Stimulated activated CD4-positive, alpha-beta T cell treated with anti-CD3 and anti-CD28 coated beads, Interleukin-15, amount 100 ng/mL, for 24 hours (primary cell): ENCODE measurements around the gene NIPAL3.

Experiments used
- DNase-seq: peaks from one replicate; pipeline ENCODE4 v3.0.0-alpha.2; 2020

Gene NIPAL3

DNA sequence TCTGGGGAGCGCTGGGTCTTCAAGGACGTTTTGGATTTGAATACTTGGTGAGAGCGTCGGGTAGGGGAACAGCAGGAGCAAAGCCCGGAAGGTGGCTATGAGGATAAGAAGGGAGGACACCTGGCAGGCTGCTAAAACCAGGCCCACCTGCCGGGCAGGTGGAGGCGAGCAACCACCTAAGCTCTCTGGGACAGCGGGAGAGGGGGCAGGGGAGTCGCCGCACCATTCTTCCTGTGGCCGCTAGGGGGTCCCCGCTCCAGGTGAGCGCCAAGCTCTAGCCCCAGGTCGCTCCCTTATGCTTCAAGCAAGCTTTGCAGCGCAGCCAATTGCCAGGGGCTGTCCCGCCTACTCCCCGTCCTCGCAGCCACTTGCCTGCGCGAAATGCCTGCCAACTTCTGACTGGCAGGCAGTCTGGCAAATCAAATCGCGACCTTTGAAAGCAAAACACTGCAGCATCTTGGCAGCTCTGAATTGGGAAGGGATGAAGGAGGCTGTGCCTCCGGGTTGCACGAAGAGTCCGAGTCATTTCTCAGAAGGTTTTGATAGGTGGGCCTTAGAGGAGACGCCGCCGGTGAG, at the start of gene NIPAL3:
Gene NIPAL3 (plus strand): TSS at position 469 of the 576 bp plus-strand sequence. CDS start 3,746 bp downstream, outside the sequence.
- DNase-seq = peak; percentile 99

DNA sequence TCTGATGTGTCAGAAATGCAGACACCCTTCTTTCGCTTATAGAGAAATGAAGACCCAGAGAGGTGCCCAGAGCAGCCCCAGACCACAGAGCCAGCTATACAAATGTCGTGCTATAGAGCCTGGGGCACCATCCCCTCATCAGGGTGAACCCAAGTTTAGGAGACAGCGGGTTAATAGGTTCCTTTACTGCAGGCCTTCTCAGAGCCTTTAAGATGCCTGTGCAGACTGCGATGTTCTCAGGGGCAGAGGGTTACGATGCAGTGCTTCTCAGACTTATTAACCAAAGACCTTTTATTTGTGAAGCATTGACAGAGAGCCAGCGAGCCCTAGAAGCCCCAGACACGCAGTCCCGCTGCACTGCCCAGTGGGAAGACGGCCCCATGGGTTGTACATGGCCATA, 48.9 kb upstream of the NIPAL3 start:
- no peak for DNase-seq

DNA sequence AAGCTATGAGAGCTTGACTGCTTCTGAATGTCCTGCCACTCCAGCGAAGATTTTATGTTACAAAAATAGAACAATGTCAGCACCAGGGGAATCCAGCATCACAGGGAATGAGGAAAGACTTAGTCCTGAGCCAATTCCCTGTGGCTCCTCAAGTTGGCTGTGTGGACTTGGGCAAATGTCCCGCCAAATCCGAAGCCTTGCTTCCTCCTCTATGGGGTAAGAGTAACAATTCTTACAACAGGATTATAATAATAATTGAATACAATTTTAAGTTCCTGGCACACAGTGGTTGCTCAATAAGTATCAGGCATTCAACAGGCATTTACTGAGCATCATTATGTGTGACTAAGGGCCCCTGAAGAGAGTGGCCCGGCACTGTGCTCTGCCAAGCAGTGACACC, 46.4 kb upstream of the NIPAL3 start:
- DNase-seq = no peak

DNA sequence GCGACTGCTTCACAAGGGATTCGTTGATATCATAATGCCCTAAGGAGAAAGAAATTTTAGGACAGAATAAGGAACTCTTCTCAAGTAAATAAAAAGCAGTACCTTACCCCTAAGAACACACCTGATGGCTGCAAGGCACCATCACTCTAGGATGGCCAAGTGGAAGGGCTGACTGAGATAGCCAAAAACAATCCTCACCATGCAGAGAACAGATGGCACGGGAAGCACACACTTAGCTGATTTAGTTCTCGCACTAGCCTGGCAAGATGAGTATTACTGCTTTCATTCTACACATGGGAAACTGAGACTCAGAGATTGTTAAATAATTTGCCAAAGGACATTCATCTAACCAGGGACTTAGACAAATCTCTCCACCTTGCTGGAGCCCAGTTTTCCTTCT, 45.8 kb upstream of the NIPAL3 start:
- no peak for DNase-seq

DNA sequence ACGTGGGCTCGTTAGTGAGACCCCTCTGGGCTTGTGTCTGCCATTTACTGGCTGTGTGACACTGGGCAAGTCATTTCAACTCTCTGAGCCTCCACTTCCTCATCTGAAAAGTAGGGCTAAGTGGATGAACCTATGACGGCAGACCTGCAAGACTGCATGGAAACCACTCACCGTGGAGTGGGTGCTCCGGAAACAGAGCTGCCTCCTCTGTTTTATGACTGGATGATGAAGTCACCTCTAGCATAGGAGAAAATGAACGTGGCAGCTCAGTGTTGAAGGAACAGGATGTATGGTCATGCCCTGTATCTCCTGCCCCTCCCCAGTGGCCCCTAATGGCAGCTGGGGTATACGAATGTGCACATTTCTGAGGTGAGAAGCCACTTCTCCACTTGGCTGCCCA, 42.6 kb upstream of the NIPAL3 start:
- DNase-seq = no peak

DNA sequence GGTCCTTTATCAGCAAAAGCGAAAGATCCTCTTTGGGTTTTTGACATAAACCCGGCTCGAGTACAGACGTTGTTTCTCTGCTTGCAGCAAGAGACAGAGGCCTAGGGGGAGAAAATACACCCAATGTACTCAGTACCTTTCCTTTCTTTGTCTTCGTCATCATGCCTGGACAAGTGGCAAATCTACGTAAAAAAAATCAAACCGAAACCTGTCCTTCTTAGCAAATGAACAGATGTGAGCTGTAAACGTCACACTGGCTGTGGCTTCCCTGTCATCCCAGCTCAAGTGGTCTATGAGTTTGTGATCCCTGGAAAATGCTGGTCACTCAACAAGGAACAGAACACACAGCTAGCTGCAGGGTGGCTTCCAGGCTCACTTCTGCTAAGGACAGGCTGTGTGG, 41.9 kb upstream of the NIPAL3 start:
- DNase-seq = no peak

DNA sequence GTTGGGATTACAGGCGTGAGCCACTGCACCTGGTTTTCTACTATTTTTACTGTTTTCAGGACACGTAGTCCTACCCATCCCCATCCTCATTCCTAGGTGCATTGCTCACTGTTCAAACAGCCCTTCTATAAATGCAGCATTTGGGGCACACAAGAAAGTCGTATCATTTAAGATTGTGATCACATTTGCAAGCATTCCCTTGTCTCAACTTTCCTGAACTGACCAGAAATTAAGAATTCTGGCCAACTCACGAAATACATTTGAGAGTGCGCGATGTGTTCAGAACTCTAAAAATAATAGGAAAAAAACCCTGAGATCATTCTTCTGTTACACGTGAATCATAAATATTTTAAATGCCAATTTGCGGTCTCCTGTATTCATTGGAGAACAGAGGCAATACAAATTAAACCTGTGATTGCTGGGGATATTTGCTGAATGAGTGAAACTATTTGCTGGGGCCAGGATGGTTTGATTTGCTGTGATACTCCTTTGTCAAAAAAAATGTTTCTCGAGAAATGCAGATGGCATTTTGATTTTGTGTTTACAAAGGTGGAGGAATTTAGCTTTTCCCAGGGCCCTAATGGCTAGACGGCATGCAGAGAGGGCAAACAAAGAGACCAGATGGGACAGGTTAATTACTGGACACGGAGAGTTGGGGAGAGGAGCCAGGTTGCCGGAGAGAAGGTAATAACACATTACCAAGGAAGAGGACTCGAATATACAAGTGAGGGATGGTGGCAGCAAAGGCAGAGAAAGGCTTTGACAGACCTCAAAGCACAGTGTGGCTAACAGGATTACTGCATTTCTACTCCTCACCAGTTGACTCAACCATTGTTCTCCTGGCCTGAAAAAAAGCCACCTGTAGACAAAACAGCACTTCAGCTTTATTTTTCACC, 40.5 kb upstream of the NIPAL3 start:
- DNase-seq = no peak

DNA sequence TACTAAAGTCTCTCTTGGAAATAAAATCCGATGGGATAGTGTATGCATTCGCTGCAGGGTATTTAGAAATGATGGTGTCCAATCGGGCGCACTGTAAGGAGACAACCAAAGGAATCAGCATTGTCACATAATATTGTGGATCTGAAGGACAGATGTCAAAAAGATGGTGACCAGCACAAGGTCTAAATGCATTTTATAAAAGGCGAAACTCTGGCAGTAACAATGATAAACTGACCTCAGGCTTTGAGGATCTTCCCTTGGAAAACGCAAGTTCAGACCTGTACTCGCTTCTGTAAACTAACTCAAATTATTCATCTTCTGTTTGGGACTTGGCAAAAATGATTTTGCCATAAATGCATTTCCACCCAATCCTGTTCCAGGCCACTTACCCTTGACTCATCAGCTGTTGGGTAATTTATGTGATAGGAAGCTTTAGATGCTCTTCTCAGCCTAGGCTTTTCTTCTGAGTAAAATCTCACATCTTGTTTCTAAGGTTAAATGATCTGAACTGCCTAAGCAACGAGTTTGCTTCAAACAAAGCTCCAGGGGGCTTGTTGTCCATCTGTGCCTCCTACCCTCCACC, 35.8 kb upstream of the NIPAL3 start:
- no peak for DNase-seq

DNA sequence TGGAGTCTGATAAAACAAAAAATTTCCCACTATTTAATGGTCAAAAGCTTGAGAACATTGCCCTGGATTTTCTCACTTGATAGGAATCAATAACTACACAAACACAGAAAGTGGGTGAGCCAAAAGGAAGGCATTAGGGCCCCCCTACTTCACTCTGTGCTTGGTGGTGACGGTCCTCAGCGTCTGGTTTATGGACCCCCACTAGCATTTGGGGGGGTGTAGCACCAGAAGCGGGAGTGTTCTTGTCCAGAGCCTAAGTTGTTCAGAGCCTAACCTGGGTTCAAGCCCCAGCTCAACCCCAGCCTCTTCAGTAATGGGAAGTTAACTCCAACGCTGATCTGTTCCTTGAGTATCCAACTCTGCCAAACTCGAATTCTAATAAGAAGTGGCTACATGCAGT, 35.1 kb upstream of the NIPAL3 start:
- no peak for DNase-seq

DNA sequence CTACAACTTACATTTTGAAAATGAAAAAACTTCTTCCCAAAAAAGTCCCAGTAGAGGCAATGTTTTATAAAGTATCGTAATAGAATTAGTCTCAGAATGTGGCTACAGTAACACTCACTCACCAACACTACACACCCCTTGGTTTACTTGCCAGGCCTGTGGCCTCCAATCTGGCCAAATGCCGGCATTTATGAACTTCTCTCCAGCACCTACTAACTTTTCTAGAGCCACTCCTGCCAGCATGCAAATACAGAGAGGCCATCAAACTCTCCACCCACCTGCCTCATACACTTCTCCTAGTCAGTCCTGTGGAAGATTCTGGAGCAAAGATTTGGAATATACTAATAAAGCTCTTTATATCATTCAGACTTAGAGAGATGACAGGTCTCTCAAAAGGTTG, 34.3 kb upstream of the NIPAL3 start:
- DNase-seq = no peak

DNA sequence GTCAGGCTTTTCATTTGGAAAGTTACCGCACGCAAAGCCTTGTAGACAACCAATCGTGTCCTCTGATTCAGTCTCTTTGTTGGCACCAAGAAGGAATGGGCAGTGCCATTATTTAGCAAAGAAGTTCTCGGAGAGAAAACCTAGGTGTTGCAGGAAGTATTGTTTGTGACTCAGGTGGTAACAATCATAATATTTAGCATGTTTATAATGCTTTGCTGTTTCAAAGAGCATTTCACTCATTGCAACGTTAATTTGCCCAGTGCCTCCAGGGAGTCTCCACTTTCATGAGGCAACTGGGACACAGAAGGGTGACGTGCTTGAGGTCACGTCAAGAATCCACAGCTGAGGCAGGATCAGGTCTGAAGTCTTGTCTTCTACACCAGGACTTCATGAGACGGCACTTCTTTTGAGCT, 33.4 kb upstream of the NIPAL3 start:
- DNase-seq = no peak

DNA sequence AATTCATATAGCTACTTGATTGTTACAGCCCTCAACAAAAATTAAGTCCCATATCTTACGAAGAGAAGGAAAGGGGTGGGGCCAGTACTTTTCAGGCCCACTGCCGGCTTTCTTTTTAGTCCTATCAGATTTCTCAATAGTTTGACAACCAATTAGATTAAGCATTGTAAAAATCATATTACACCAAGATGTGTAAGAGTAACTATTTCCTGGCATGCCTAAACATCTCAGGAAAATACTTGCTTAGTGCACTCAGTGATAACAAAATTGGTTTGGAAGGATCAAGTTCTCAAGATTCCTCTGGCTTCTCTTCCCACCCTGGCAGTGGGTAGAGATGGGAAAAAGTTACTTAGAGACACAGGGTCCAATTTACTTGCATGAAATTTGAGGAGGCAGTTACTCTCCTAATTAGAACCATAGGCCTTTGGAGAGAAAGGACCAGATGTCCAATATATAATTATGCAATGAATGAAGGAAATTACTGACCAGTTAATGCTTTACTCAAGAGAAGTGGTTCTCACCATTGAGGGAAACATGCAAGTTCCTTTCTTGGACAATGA, 32.1 kb upstream of the NIPAL3 start:
- no peak for DNase-seq

DNA sequence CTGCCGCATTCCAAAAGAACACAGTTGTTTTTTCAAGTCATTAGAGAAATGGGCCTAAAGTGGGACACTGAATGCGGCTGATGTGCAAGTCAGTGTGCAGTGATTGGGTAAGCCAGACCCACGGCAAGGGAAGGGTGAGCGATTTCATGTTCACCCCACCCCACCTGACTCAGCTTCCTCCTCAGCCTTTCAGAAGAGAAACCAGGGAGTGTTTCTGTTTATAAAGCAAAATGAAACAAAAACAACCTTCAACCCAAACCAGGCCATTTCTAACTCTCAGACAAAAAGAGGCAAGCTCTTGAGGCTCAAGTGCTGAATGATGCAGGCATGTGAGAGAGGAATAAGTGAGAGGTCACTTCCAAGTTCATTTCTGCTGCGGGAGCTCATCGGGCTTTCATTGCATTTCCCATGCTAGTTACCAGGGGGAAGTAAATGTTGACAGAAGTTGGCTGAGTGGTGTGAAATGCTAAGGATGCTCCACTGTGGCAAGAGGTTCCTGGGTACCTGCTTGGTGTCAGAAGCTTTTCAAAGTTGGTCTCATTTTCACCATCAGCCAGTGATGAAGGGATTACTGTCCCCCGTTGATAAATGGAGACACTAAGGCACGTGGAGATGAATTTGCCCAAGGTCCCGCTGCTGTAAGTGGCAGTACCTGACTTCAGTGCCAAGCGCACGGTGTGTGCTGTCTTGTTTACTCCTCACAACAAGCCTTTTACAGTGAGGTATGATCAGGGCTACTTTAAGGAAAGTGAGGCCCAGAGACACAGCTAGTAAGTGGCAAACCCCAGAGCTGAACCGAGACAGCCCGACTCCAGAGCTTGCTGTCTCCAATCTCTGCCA, 31.1 kb upstream of the NIPAL3 start:
- DNase-seq = peak; percentile 67

DNA sequence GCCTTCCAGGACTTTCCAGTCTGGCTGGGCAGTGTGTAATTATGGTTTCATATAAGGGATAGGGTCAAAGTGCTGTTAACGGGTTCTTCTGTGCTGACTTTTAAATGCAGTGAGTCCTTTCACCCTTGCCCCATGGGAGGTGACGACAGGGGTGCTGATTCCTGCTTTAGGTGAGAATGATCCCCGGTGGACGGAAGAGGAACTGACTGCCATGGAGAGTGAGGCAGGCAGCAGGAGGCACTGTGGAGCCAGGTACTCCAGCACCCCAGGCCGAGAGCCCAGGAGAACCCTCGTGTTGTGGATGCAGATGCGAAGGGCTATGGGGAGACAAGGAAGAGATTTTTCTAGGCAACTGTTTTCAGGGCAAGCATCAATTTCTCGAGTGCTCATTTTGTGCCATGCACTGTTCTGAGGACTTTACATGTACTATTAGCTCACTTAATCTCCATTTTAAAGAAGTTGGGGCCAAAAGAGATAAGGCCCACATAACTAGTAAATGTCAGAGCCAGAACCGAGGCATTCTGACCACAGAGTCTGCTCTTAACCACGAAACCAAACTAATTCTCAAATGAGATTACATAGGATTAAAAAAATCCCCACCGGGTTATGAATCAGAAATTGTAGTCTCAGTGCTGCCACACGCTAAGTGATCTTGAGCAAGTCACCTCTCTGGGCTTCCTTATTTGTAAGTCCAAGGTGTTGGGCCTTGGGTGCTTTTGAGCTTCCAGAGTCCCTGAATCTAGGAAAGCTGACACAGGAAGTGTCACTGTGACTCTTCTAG, 30.3 kb upstream of the NIPAL3 start:
- DNase-seq = peak; percentile 54

DNA sequence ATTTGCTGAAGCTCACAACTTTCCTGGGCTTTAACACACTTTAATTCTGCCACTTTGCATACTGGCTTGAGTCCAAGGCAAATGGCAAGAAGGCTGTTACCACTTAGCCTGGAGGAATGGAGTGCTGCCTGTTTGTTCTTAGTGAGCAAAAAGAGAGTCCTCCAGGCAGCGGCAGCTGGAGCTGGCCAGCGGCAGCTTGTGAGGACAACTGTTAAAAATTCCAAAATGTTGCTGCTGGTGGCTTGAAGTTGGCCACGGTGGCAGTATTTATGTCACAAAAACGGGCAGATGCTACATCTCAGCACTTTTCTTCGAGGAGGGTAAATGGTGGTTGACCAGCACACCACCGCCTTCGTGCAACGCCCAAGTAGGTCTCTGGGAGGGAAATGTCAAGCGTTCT, 29.4 kb upstream of the NIPAL3 start:
- DNase-seq = no peak

DNA sequence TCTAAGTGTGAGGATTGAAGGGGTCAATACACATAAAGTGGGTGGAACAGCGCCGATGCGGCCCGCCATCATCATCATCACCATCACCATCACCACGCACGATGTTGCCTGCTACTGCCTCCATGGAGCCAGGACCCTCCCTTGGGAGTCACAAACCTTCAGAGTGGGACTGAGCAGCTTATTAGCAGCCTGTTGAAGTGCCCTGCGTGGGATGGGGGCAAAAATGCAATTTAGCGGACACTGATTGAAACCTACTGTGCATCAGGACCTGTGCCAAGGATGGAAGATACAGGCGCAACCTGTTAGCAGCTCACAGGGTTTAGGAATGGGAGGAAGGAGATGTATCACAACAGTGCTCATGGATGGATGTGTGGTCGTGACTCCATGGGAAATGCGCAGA, 28.7 kb upstream of the NIPAL3 start:
- no peak for DNase-seq

DNA sequence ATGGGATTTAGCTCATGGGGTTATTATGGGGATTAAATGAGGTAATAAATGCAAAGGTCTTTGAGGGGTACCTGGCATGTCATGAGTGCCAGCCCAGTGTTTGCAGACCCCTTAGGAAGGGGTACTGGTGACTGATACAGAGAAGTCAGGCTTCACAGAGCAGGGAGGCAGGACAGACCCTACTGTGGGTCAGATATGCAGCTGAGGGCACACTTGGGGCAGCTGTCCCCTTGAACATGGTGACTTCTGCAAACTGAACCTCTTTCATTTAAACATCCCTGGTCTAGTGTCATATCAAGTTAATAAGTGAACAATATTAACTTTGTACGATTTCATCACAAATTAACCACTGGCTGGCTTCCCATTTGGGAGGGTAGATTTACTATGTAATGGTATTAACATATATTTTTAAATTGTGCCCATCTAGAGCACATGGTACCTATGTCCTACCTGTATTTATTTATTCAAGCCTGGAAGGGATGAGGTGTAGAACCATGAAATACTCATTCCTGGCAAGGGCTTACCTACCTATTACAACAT, 27.9 kb upstream of the NIPAL3 start:
- DNase-seq = no peak

DNA sequence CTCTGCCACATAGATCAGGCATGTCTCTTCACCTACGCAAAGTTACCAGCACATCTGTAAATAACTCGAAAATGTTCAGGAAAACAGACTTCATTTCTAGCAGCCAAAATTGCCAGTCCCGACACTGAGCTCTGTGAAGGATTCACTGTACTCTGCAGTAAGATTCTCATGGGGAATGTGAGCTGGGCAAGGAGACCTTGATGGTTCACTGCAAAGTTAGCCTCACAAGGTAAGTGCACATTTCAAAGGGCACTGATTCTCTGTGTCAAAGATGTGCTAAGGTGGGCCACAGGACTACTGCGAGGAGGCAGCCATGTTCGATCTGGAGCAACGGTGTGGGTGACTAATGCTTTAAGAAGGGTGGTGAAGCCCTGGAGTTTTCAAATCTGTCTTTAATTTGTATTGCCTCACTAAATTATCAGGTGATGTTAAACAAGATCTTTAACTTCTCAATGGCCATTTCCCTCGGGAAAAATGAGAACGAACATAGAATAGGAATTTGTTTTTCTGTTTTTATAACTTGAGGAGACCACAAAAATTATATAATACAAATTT, 27.2 kb upstream of the NIPAL3 start:
- DNase-seq = no peak

DNA sequence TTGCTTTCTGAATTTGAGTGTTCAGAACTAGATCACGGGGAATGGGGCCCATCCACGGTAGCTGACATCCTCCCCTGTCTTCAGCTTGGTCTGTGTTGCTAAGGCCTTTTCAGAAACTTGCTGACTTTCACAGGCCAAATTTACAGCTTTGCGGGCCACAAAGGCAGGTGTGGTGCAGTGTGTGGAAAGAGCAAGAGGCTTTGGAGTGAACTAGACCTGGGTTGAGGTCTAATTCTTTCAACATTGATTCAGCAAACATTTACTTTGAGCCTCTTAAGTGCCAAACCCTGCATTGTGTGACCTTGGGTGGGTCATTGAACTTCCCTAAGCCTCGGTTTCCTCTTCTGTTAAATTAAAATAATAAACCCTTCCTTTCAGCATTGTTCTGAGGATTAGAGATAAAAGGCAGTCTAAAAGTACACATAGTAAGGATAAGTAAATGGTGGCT, 26.3 kb upstream of the NIPAL3 start:
- no peak for DNase-seq

DNA sequence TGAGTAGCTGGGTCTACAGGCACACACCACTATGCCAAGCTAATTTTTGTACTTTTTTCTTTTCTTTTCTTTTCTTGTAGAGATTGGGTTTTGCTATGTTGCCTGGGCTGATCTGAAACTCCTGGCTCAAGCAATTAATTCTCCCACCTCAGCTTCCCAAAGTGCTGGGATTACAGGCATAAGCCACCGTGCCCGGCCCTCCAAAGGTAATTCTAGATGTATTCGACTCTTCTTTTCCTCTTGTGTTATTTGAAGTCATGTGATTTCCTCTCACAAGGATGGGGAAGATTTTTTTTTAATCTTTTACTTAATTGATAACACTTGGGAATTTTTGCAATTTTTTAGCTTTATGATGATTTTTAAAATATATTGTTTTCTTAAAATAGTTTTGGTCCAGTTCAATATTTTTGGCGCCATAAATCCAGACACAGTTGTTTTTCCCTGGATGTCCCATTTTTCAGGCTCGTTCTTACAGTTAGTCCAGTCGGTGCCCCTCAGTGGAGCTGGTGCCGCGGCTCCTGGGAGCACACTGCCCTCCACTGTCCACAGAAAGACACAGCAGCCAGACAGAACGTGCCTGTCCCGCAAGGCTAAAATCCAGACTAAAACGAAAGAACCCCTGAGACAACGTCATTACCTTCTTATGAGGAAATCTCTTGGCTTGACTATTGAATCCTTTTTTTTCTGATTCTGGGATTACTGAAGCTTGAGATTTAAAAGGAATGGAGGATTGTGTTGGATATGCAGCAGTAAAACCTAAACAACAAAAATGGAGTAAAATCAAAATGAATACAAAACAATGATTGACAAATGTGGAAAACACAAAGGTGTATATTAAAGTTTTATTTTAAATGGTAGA, 24.4 kb upstream of the NIPAL3 start:
- peak; percentile 78 for DNase-seq
